IMR-90 (cell line): Measurements from ENCODE around the gene EMP1.

Experiments
- BHLHE40 ChIP-seq: fragments of 150-350 bp; IDR thresholded peaks from 2 replicates; pipeline ENCODE4 v1.6.1; 2016; ENCODE audit warnings: mild to moderate bottlenecking, low read depth, low read length
- CTCF ChIP-seq: conservative IDR thresholded peaks from 2 replicates; pipeline ENCODE4 v1.5.1; 2012; ENCODE audit warnings: mild to moderate bottlenecking, low read depth, low read length, improper control_type of control experiment
- FOS ChIP-seq: fragments of 150-350 bp; IDR thresholded peaks from 2 replicates; pipeline ENCODE4 v1.6.1; 2016; ENCODE audit warnings: low read depth, low read length
- MAFK ChIP-seq: IDR thresholded peaks from 2 replicates; pipeline ENCODE4 v1.6.1; 2012; ENCODE audit warnings: low read depth, low read length, improper control_type of control experiment
- POLR2A ChIP-seq: IDR thresholded peaks from 2 replicates; pipeline ENCODE4 v1.6.1; 2012; ENCODE audit warnings: mild to moderate bottlenecking, low read depth, low read length
- RCOR1 ChIP-seq: IDR thresholded peaks from 2 replicates; pipeline ENCODE4 v1.6.1; 2012; ENCODE audit warnings: mild to moderate bottlenecking, low read length, improper control_type of control experiment; ENCODE audit not compliant: insufficient replicate concordance
- TF ChIP-seq, protein P1 (sequence below): fragments of 150-350 bp; IDR thresholded peaks from 2 replicates; pipeline ENCODE4 v1.6.1; 2017; ENCODE audit warnings: mild to moderate bottlenecking, antibody characterized with exemption, low read length, low read depth
- TF ChIP-seq, protein P2 (sequence below): fragments of 150-350 bp; IDR thresholded peaks from 2 replicates; pipeline ENCODE4 v1.6.1; 2016; ENCODE audit warnings: low read depth, mild to moderate bottlenecking, low read length, moderate library complexity, borderline replicate concordance

DNA sequence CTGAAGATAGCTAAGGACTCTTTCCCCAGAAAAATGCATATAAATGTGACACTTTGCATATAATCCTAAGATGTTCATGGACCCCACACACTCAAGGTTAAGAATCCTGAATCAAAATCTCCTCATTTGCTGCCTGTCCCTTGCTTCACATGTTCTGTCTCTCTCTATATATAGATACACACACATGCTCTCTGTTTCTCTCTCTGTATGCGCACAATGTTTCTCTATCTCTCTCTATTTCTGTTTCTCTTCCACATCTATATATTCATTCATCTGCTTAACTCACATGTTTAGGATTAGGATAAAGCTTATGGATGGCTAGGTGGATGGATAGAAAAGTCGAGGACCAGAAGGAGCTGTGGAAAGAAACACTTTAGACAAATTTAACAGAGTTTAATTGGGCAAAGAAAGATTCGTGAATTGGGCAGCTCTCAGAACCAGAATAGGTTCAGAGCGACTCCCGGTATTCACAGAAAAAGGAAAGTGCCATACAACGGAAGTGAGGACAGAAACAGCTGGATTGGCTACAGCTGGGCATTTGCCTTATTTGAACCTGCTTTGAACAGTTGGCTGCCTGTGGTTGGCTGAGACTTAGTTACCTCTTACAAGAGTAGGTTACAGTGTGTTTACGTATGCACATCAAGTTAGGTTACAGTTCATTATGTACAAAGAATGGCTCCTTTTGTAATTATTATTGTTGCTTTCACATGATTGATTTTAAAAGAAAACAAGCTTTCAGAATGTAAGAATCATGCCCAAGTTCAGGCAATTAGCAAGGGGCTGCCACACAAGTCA is 57.6 kb downstream of the EMP1 start:
- TF ChIP-seq, protein P1, sequence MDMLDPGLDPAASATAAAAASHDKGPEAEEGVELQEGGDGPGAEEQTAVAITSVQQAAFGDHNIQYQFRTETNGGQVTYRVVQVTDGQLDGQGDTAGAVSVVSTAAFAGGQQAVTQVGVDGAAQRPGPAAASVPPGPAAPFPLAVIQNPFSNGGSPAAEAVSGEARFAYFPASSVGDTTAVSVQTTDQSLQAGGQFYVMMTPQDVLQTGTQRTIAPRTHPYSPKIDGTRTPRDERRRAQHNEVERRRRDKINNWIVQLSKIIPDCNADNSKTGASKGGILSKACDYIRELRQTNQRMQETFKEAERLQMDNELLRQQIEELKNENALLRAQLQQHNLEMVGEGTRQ = no peak
- TF ChIP-seq MAFK (no peak), CTCF (no peak), POLR2A (no peak), FOS (no peak), BHLHE40 (no peak), RCOR1 (no peak)
- TF ChIP-seq, protein P2, sequence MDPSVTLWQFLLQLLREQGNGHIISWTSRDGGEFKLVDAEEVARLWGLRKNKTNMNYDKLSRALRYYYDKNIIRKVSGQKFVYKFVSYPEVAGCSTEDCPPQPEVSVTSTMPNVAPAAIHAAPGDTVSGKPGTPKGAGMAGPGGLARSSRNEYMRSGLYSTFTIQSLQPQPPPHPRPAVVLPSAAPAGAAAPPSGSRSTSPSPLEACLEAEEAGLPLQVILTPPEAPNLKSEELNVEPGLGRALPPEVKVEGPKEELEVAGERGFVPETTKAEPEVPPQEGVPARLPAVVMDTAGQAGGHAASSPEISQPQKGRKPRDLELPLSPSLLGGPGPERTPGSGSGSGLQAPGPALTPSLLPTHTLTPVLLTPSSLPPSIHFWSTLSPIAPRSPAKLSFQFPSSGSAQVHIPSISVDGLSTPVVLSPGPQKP = no peak
